Limb (tissue), 2 donors: ENCODE measurements around the gene TSPEAR.
A peak's percentile ranks its signal among the peaks of the same experiment; 100 is the strongest.
"Not testable (repeated sequence)": the region's sequence is repeated elsewhere in the genome, so short reads cannot be mapped to it uniquely, and the experiment has no call there.

Experiments
- DNase-seq, 2 donors: peaks; one replicate each; pipeline ENCODE4 v3.0.0-alpha.2; 2016; ENCODE audit errors: extremely low spot score in 2 of 2

The TSPEAR gene

DNA sequence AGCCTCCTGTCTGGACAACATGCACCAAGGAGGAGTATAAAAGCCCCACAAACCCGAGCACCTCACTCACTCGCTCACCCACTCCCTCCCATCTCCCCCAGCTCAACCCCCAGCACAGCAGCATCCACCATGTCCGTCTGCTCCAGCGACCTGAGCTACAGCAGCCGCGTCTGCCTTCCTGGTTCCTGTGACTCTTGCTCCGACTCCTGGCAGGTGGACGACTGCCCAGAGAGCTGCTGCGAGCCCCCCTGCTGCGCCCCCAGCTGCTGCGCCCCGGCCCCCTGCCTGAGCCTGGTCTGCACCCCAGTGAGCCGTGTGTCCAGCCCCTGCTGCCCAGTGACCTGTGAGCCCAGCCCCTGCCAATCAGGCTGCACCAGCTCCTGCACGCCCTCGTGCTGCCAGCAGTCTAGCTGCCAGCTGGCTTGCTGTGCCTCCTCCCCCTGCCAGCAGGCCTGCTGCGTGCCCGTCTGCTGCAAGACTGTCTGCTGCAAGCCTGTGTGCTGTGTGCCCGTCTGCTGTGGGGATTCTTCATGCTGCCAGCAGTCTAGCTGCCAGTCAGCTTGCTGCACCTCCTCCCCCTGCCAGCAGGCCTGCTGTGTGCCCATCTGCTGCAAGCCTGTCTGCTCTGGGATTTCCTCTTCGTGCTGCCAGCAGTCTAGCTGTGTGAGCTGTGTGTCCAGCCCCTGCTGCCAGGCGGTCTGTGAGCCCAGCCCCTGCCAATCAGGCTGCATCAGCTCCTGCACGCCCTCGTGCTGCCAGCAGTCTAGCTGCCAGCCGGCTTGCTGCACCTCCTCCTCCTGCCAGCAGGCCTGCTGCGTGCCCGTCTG, 137.5 kb downstream of the TSPEAR start, which contains the start of gene KRTAP10-4:
Gene KRTAP10-4 (plus strand): TSS at position 100 of the 827 bp plus-strand sequence. CDS start 30 bp downstream, at position 130.
- DNase-seq: not testable (repeated sequence)

DNA sequence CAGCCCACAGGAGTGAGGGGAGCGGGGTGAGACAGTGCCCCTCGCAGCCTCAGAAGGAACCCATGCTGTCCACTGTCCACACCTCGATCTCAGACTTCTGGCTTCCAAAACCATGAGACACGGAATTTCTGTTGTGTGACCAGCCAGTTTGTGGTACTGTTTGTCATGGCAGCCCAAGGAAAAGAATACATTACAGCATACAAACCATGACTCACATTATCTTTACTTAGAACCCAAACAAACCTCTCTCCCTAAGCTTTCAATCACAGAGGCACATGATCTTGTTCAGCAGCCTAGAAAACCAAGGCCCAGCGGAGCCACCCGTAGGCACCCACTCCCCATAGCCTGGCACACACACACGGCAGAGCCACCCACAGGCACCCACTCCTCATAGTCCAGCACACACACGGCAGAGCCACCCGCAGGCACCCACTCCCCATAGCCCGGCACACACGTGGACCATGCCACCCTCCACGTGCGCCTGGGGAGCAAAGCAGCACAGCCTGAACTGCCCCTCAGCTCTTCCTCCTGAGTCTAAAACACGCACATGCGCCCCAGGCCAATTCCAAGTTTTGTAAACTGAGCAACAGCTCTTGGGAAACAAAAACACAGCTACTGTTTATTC, 138.3 kb downstream of the TSPEAR start:
- DNase-seq: no peak

DNA sequence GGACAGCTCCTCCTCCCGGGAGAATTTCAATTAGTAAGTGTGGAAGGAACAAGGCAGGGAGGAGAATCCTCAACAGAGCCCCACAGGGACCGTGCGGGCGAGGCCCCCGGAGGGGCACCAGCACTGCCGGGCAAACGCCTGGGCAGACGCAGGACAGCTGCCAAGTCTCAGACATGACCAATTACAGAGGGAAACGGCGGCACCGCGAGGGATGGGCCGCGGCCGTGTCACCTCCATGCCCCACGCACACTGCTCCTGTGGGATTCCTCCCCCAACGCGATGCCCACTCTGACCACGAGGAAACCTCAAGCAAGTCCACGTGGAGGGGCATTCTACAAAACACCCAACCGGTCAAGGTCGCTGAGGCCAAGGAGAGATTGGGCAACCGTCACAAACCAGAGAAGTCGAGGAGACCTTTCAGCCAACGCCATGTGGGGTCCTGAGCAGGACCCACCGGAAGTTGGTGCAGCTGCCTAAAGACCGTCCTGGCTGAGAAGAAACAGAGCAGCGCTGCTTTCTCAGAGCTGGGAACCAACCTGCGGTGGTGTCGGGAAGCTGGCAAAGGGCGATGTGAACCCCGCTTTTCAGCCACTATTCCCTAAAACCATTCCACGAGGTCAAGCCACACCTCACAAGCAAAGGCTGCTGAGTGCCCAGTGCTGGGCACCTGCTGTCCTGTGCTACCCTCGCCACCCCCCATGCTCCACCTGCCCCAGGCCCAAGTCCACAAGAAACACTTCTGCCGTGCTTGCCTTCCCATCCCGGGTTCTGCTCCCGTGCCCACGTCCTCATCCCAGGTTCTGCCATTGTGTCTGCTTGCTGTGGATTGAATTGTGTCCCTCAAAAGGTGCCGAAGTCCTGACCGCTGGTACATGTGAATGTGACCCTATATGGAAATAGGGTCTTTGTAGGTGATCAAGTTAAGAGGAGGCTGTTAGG, 139.3 kb downstream of the TSPEAR start:
- DNase-seq: peak in 1 of 2 donors; percentile 18

DNA sequence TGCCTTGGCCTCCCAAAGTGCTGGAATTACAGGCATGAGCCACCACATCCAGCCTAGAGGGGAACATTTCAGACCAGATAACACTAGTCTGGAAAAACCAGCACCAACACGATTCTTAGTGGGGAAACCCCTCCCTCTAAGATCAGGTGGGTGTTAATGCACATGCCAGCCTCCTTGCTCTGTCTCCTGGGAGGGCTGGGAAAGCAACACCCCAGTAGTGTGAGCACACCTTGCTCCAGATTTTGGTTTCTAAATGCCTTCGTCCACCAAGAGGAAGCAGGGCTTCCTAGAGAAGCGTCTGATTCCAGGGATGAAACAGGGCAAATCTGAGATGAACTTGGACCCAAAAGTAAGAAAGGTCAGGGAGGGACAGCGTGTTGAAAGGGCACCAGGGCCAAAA, 140.1 kb downstream of the TSPEAR start:
- DNase-seq: no peak

DNA sequence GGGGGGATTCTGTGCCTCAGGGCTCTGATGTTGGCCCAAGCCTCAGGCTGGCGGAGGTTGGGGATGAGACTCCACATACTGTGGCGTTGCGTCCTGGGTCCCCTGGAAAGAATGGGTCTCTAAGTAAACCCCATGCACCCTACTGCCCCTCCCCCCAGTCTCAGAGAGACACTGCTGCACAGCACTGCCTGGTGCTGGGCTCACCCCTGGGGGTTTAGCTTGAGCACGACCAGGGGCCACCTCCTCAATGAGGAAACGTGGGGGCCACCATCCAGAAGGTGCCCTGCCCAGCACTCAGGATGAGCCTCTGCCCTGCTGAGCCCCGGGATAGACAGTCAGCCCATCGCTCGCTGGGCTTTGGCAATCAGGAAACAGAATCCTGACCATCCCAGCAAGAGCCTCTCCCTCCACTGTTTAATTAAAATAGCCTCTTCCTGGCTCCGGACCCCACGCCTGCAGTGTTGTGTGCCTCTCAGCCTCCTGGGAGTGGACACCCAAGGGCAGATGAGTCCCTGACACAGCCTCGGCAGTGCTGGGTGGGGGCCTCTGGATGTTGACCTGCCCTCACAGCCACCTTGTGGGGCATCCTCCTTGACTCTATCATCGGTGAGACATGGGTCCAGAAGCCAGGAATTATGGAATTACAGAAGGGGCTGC, 141.4 kb downstream of the TSPEAR start:
- DNase-seq: no peak

DNA sequence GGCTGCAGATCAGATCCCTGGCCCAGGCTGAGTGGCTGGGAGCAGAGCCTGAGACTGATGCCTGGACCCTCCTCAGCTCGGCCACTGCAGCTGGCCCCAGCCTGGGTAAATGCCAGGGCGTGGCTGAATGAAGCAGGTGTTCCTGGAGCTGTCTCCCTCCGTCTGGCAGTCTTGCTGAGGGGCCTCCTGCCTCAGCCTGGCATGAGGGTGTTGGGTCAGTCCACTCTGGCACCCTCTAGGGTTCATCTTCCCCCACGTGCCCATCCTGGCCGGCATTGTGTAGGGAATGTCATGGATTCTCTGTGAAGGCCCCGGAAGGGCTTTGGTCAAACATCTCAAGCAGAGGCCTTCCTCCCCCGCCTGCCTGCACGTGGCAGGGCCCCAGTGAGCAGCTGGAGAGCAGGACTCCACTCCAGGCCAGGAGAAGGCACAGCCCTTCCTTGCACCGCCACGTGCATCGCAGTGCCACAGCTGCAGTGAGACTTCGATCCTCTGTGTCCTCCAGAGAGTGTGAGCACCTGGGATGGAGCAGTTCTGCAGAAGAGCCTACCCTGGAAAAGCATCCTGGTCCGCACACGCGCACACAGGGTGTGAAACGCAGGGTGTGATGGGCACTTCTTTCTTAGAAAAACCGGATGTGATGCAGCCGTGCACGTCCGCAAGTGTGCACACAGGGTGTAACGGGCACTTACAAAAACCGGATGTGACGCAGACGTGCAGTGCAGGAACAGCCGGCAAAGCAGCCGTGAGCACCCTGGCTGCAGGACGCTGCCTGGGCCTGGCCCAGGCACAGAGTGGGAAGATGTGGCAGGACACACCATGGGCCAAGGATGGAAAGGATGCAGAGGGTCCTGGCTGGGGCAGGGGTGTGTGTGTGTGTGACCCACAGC, 142.5 kb downstream of the TSPEAR start:
- DNase-seq: no peak

DNA sequence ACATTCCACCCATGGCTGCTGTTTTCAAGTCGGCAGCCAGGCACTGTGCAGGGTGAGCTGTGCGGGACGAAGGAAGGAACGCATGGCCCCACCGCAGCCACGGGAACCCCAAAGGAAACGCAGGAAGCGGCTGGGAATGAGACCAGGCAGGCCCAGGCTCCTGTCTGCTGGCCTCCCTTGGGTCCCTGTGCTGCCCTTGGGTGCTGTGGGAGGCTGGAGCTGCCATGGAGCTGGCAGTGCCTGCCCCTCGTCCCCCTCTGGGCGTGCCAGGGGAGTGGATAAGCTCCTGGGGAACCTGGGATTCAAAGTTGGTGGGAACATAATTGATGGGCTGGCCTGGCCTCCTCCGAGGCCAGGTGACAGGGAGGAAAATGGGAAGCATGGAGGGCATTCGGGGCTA, 143.1 kb downstream of the TSPEAR start:
- DNase-seq: no peak

DNA sequence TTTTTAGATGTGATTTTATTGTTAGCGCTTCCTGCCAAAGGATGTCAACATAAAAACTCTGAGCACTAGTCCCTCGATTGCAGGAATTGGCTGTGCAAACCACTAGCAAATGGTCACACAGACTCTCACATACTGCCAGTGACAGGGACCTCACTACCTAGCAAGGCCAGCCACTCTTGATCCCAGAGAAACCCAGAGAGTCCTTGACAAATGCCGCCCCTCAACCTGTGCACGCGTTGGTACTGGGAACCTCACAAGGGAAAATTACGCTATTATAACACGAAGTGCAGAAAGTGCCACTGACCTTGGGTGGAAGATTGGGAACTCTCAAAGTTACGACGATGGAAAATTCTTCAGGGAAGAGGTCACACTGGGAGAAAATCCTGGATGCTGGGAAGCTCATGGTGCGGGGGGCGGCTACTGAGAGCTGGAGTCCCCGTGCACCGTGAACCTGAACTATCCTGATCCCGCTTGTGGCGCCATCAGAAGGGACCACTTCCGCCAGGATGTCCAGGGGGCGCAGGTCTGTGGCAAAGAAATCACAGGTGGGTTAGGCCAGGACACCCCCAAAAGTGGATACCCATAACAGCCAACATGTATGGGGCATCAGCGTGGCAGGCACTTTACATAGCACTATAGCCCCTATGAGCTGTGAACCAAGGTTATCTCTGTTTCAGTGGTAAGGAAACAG, 143.7 kb downstream of the TSPEAR start:
- DNase-seq: no peak

DNA sequence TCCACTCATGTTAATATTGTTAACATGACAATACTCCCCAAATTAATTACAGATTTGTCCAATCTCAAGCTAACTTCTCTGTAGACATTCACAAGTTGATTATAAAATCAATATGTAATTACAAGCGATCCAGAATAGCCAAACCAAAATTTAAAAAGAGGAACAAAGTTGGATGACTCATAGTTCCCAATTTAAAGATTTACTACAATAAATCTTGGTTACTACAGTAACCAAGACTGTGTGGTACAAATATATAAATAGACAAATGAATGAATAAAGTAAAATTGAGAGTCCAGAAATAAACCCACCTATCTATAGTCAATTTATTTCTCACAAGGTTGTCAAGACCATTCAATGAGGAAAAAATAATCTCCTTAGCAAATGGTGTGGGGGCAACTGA, 145.0 kb downstream of the TSPEAR start:
- no peak for DNase-seq

DNA sequence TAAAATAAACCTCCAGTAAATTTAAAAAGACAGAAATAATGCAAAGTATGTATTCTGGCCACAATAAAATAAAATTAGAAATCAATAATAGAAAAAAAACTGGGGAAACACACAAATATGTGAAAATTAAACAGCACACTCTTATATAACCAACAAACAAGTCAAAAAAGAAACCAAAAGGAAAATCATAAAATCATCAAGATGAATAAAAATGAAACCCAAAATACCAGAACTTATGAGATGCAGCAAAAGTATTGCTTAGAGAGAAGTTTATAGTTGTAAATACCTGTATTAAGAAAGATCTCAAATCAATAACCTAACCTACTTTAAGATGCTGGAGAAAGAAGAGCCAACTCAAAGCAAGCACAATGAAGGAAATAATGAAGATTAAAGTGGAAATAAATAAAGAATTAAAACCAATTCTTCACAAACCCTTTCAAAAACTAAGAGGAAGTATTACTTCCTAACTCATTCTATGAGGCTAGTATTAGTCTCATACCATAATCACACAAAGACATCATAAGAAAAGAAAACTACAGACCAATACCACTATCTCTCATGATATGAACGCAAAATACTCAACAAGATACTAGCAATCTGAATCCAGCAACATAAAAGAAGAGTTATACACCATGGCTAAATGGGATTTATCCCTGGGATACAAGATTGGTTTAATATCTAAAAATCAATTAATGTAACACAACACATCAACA, 146.3 kb downstream of the TSPEAR start:
- DNase-seq: no peak

DNA sequence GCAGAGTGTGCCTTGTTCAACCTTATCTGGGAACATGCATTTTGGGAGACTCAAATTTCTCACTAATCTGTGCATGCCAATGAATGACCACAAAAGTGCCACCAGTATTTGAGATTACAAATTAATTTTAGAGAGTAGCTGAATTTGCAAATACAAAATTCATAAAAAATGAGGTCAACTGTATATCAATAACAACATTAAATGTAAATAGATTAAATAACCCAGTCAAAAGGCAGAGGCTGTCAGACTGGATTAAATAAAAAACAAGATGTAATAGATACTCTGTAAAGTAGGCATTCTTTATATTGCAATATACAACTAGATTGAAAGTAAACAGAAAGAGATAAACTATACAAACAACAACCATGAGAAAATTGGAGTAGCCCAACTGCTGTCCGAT, 147.3 kb downstream of the TSPEAR start:
- no peak for DNase-seq

DNA sequence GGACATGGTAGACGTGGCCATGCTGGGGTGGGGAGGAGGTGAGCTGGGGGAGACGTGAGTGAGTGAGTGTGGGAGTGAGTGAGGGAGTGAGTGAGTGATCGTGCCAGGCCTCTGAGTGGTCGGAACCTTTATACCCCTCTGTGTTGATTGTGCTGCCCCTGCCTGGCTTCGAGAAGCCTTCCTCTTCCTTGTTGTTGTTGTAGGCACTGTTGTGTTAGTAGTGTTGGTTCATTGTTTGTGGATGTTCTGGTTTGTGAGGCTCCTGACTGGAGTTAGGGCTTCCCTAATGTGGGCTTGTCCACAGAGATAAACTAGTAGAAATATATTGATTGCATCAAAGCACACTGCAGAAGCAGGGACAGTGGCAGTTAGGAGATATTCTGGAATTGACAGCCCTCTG, 152.7 kb downstream of the TSPEAR start, which contains the start of gene KRTAP10-3:
Gene KRTAP10-3 (minus strand): TSS at position 101 of the 400 bp plus-strand sequence. CDS start 80 bp downstream, at position 21.
- DNase-seq: no peak

DNA sequence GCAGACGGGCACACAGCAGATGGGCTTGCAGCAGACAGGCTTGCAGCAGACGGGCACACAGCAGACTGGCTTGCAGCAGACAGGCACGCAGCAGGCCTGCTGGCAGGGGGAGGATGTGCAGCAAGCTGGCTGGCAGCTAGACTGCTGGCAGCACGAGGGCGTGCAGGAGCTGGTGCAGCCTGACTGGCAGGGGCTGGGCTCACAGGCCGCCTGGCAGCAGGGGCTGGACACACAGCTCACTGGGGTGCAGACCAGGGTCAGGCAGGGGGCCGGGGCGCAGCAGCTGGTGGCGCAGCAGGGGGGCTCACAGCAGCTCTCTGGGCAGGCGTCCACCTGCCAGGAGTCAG, 153.1 kb downstream of the TSPEAR start:
- not testable (repeated sequence) for DNase-seq

DNA sequence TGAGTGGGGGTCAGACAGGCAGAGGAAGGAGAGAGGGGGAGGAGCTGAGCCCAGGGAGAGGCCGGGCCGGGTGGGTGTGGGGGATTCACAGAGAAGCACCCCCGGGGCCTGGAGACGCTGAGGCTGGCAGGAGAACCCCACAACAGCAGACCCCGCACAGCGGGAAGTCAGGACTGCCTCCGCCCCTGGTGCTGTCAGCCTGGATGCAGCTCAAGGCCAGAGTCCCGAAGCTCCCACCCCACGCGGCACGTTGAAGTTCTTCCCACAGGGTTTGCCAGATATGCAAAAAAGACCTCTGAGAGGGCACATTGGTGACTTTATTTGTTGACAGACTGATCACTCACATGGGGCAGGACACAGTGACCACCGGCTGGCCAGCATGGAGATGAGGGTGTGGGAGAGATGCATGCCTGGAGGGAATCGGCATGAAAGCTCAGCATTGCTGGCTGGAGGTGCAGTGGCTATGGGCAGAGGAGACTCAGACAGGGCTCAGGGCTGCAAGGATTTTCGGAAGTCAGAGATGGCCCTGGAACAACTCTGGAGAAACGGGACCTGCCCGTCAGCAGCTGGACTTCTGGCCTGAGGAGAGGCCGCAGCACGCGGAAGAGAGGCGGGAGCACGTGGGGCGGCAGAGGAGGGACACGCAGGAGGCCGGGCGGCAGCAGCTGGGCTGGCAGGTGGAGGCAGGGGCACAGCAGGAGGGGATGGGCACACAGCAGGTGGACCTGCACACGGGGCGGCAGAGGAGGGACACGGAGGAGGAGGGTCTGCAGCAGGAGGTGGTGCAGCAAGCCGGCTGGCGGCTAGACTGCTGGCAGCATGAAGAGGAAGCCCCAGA, 153.7 kb downstream of the TSPEAR start:
- no peak for DNase-seq

DNA sequence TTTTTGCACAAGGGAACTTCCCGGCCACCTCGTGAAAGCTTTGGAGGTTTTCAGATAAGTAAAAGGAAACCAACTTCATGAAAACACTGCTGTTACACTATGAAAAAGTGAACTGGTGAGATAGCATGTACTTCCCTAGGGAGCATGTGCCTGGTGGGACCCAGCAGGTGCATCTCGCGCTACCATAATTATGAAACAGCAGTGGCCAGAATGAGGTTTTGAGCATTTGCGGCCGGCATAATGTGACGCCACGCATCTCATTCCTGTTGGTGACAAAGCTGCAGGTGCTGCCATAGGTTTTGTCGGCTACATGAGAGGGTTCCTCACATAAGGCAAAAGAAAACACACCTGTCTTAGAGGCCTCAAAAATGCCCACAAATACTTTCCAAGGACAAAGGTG, 154.5 kb downstream of the TSPEAR start:
- no peak for DNase-seq

DNA sequence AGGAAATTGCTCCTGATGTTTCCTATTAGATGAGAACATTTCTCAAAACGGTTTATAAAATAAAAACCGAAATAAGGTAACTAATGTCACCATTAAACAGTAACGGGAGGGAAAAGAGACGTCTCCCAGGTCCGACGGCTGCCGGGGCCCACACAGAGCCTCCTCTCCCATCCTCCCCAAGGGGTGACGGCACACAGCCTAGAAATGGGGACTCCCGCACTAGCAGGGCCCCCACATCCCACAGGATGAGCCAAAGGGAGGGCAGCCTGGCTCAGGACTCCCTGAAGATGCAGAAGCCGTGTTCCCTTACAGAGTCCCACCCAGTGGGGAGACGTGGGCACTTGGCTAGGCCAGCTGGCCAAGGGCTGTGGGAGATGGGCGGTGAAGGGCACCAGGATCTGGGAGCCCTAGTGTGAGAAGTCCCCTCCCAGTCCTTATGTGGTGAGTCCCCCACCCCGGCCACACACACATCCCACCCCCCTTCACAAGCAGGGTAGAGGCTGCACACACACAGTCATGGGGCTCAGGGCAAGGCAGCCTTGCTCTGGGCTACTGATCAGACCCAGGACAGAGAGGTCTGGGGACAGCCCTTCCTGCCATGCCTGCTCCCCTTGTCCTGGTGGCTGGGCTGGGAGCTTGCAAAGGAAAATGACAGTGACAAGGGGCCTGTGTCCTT, 156.0 kb downstream of the TSPEAR start:
- no peak for DNase-seq

DNA sequence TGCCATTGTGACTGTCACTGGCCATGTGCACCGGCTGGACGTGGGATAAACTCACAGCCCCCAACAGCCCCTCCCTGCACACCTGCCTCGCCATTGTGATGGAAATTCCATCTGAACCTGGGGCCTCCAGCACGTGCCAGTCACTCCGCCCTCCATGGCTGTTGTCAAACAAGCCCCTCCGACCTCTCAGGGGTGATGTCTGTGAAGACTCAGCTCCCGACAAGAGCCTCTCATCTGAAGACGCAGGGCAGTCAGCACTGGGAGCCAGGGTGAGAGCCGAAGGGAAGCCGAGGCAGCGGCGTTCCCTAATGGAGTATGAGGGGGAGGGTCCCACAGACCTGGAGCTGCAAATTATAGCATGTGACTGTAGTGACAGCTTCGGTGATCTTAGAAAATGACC, 158.7 kb downstream of the TSPEAR start:
- DNase-seq: no peak

DNA sequence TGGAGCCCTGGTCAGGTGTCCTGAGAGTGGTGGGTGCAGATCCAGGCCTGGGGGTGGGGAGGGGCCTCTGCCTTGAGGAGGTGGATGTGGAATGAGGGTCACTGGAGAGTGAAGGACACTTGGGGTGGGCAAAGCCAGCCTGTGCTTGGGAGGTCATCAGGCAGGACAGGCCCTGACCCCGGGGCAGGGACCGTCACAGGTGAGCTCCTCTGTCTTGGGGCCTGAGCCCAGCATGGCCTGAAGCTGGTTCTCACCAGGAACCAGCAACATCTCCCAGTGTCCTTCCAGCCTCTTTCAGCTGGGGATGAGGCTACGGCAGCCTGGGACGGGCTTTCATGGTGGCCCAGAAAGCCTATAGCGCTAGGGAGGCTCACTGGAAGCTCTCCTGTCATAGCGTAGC, 159.2 kb downstream of the TSPEAR start:
- DNase-seq: no peak
